HFFc6 (cell line): Measurements from ENCODE around the gene ANTXRL. TPM values are rescaled to one million over a fixed set of nuclear protein-coding genes. Genes with fewer than 3 reads are reported as not detected.
"Not testable (repeated sequence)": the region's sequence is repeated elsewhere in the genome, so short reads cannot be mapped to it uniquely, and the experiment has no call there.

Experiments
- DNase-seq: peaks from one replicate; pipeline ENCODE4 v3.0.0-alpha.2; 2018
- H3K27ac Mint-ChIP-seq: 2 replicates; pipeline ENCODE4 v1.8.0; 2020; ENCODE audit warnings: mild to moderate bottlenecking, mixed read lengths
- H3K27me3 Mint-ChIP-seq: 2 replicates; pipeline ENCODE4 v1.8.0; 2021; ENCODE audit warnings: mild to moderate bottlenecking, moderate library complexity, mixed read lengths; ENCODE audit not compliant: insufficient read depth
- H3K36me3 Mint-ChIP-seq: 2 replicates; pipeline ENCODE4 v1.8.0; 2021; ENCODE audit warnings: low read depth, mixed read lengths
- H3K4me1 Mint-ChIP-seq: 2 replicates; pipeline ENCODE4 v1.8.0; 2020; ENCODE audit warnings: low read depth, mixed read lengths
- H3K4me3 Mint-ChIP-seq: 2 replicates; pipeline ENCODE4 v1.8.0; 2020; ENCODE audit warnings: mild to moderate bottlenecking, moderate library complexity, mixed read lengths
- H3K9me3 Mint-ChIP-seq: 2 replicates; pipeline ENCODE4 v1.8.0; 2020; ENCODE audit warnings: mild to moderate bottlenecking, mixed read lengths
- CTCF ChIP-seq: fragments of 200-600 bp; sonication (generic); IDR thresholded peaks from 2 replicates; pipeline ENCODE4 v1.5.0; 2021; ENCODE audit warnings: antibody characterized with exemption, mild to moderate bottlenecking
- total RNA-seq, 6 experiments: library from RNA; stranded (reverse); fragmentation: NEBNext Ultra II Directional; extraction: Animal tissue kit (Norgen Biotek cat#: 25700); gene quantifications; 2 replicates in 1 of 6; 3 replicates in 5 of 6; pipeline ENCODE4 v1.2.3, GENCODE V29; 2021

ANTXRL gene
- total RNA-seq, 6 experiments from 2014 or later: not detected

- no peak for TF ChIP-seq CTCF
- H3K4me3 Mint-ChIP-seq: no peak overlapping the region
- DNase-seq: no peak
- H3K27ac Mint-ChIP-seq: no peak overlapping the region
- no peaks in the 10 kb centered on the region for H3K4me1 Mint-ChIP-seq
- no peaks in the 10 kb centered on the region for H3K9me3 Mint-ChIP-seq
- H3K36me3 Mint-ChIP-seq: no peaks in the 10 kb centered on the region
- H3K27me3 Mint-ChIP-seq: peaks cover 16% of the 10 kb centered on the region
These were observed 38.1 kb upstream of the ANTXRL start for GRCh38 chr10:46248651-46249146.

GRCh38 chr10:46249617-46250344 is 37.0 kb upstream of the ANTXRL start:
- H3K36me3 Mint-ChIP-seq, H3K4me3 Mint-ChIP-seq, H3K27ac Mint-ChIP-seq, DNase-seq, H3K4me1 Mint-ChIP-seq, H3K9me3 Mint-ChIP-seq: not testable (repeated sequence)
- peaks cover 19% of the 10 kb centered on the region for H3K27me3 Mint-ChIP-seq

GRCh38 chr10:46250481-46250880 is 36.3 kb upstream of the ANTXRL start:
- H3K27me3 Mint-ChIP-seq: peaks cover 20% of the 10 kb centered on the region
- no peaks in the 10 kb centered on the region for H3K36me3 Mint-ChIP-seq
- no peak for DNase-seq
- no peak overlapping the region for H3K27ac Mint-ChIP-seq
- no peaks in the 10 kb centered on the region for H3K9me3 Mint-ChIP-seq
- no peak for TF ChIP-seq CTCF
- no peak overlapping the region for H3K4me3 Mint-ChIP-seq
- H3K4me1 Mint-ChIP-seq: no peaks in the 10 kb centered on the region

- H3K27me3 Mint-ChIP-seq: peaks cover 17% of the 10 kb centered on the region
- no peaks in the 10 kb centered on the region for H3K36me3 Mint-ChIP-seq
- H3K27ac Mint-ChIP-seq: no peak overlapping the region
- no peaks in the 10 kb centered on the region for H3K9me3 Mint-ChIP-seq
- H3K4me3 Mint-ChIP-seq: no peak overlapping the region
- no peak for DNase-seq
- TF ChIP-seq CTCF: no peak
- peaks cover 5% of the 10 kb centered on the region for H3K4me1 Mint-ChIP-seq
These were observed 35.6 kb upstream of the ANTXRL start for GRCh38 chr10:46250898-46251856.

GRCh38 chr10:46251857-46252847 is 34.6 kb upstream of the ANTXRL start:
- H3K9me3 Mint-ChIP-seq: no peaks in the 10 kb centered on the region
- no peak for DNase-seq
- no peak for TF ChIP-seq CTCF
- peaks cover 17% of the 10 kb centered on the region for H3K27me3 Mint-ChIP-seq
- no peaks in the 10 kb centered on the region for H3K36me3 Mint-ChIP-seq
- peaks cover 6% of the 10 kb centered on the region for H3K4me1 Mint-ChIP-seq
- no peak overlapping the region for H3K4me3 Mint-ChIP-seq
- H3K27ac Mint-ChIP-seq: no peak overlapping the region
